ENCODE results near the gene C2orf49. TPM values are rescaled to one million over a fixed set of nuclear protein-coding genes. Genes with fewer than 3 reads are reported as not detected.

The C2orf49 gene
- total and polyA plus RNA-seq, 2 of the 8 experiments (the other 6 are each of a cell fraction or from before 2014, with no cell fraction given): 5.6 to 19.9 TPM

GRCh38 chr2:105323111-105323510 lies 14.2 kb upstream of the C2orf49 start:
- CTCF ChIA-PET (ENCODE audit: partially characterized antibody): interaction anchor here (1.4 to 1.7 kb wide), 2 partner anchors 24 to 35 kb away, joined by 4 to 5 read pairs; no protein-coding TSS in a partner anchor
- Histone ChIP-seq H3K9ac (replicated peaks in 1 of 4; ENCODE audit: extremely low read depth in 1 of 4, low read depth in 3 of 4, low read length in 3 of 4) (no peak overlapping the region), H2BK12ac (ENCODE audit: low read depth, low read length) (no peak overlapping the region), H2BK5ac (ENCODE audit: low read depth, low read length) (no peak overlapping the region), H4K8ac (ENCODE audit: extremely low read depth, insufficient read depth, low read length) (no peak overlapping the region), H3K79me2 (ENCODE audit: control insufficient read depth in 1 of 2, insufficient read depth in 2 of 2, low read length in 2 of 2) (peaks cover 6 to 83% of the 10 kb centered on the region in 2 experiments; a peak in 3 of 4 replicates), H2BK20ac (ENCODE audit: low read length) (no peak overlapping the region), H3K23ac (ENCODE audit: insufficient read length) (no peak overlapping the region), H3K56ac (replicated peaks; ENCODE audit: insufficient read length, low read depth, low read length) (no peak overlapping the region), H3K36me3 (ENCODE audit: control insufficient read depth in 2 of 4, insufficient read depth in 4 of 4, low read length in 3 of 4) (no peaks in the 10 kb centered on the region), H3K9me3 (ENCODE audit: insufficient read depth in 2 of 2, low read depth in 1 of 2, low read length in 1 of 2) (no peaks in the 10 kb centered on the region), H3K4me3 (ENCODE audit: extremely low read depth in 1 of 4, insufficient read depth in 2 of 4, low read depth in 3 of 4, low read length in 4 of 4) (no peak overlapping the region), H4K91ac (replicated peaks; ENCODE audit: insufficient read length, low read length) (no peak overlapping the region), H3K14ac (ENCODE audit: insufficient read length) (no peak overlapping the region), H3K4me1 (replicated peaks in 1 of 4; ENCODE audit: control insufficient read depth in 3 of 4, insufficient read depth in 4 of 4, low read length in 3 of 4) (peaks cover 0 to 10% (median 5%) of the 10 kb centered on the region in 4 experiments; a peak in 3 of 7 replicates), H3K23me2 (ENCODE audit: low read depth, low read length) (no peaks in the 10 kb centered on the region), H2AFZ (ENCODE audit: low read length) (no peak overlapping the region), H2BK15ac (ENCODE audit: low read length) (0 out of 2 replicates have a peak overlapping the region, but pooled peaks have one; percentile 53), H3K4me2 (ENCODE audit: insufficient read depth in 1 of 2, low read depth in 2 of 2, low read length in 2 of 2) (no peak overlapping the region), H2BK120ac (replicated peaks; ENCODE audit: low read depth, low read length) (no peak overlapping the region), H4K20me1 (replicated peaks in 1 of 2; ENCODE audit: control insufficient read depth in 1 of 2, insufficient read depth in 2 of 2, low read length in 2 of 2) (peaks cover 0 to 7% of the 10 kb centered on the region in 2 experiments), H3K18ac (ENCODE audit: extremely low read depth, low read length) (no peak overlapping the region), H2AK5ac (ENCODE audit: low read depth, low read length) (0 out of 2 replicates have a peak overlapping the region, but pooled peaks have one; percentile 76), H3K27me3 (replicated peaks in 1 of 4; ENCODE audit: control insufficient read depth in 3 of 4, extremely low read depth in 1 of 4, insufficient read depth in 3 of 4, low read length in 3 of 4) (no peaks in the 10 kb centered on the region), H3K4ac (replicated peaks; ENCODE audit: insufficient read length, low read depth, low read length) (no peak overlapping the region), H3K27ac (ENCODE audit: low read depth, low read length) (no peak overlapping the region), H4K5ac (ENCODE audit: insufficient read length, low read depth, low read length) (no peak overlapping the region), H3K79me1 (ENCODE audit: low read depth, low read length) (peaks cover 20% of the 10 kb centered on the region)
- 86% methylated on average over 5 of the region's 5 CpGs; no CpG with 5 or more reads in 1 of the 2 experiments for WGBS, 2 experiments (ENCODE audit: extremely low coverage in 1 of 2, insufficient coverage in 1 of 2, insufficient read length in 1 of 2, insufficient replicate concordance in 2 of 2, low coverage in 1 of 2, low lambda C conversion rate in 2 of 2, missing lambda C conversion rate in 1 of 2)
- DNase-seq (ENCODE audit: low read depth in 1 of 2, low spot score in 2 of 2): no peak
- POLR2A ChIA-PET (ENCODE audit: partially characterized antibody): interaction anchor here (1.4 kb wide), 1 partner anchor 9 kb away, joined by 3 read pairs; no protein-coding TSS in a partner anchor
- FAIRE-seq: no peak
- TF ChIP-seq CBX8 (IDR thresholded peaks at IDR 0.05; ENCODE audit: borderline replicate concordance, low read depth, low read length) (no peak), SIN3A (conservative IDR thresholded peaks at IDR 0.05 in 1 of 2, IDR thresholded peaks at IDR 0.05 in 1 of 2; ENCODE audit: low read depth in 1 of 2, low read length in 2 of 2) (no peak), USF2 (IDR thresholded peaks at IDR 0.05; ENCODE audit: low read length) (no peak), CEBPB (IDR thresholded peaks at IDR 0.05; ENCODE audit: low read depth, low read length) (no peak), MAFK (IDR thresholded peaks at IDR 0.05; ENCODE audit: low read depth, low read length) (no peak), HDAC2 (IDR thresholded peaks at IDR 0.05; ENCODE audit: borderline replicate concordance in 1 of 2, low read depth in 2 of 2, low read length in 2 of 2) (no peak), EZH2 (IDR thresholded peaks at IDR 0.05; ENCODE audit: low read depth, low read length, severe bottlenecking) (no peak), POLR2A (IDR thresholded peaks at IDR 0.05; ENCODE audit: control extremely low read depth in 1 of 2, low read depth in 2 of 2, low read length in 2 of 2) (no peak), RBBP5 (IDR thresholded peaks at IDR 0.05; ENCODE audit: borderline replicate concordance, low read depth, low read length) (no peak), KDM5A (IDR thresholded peaks at IDR 0.05; ENCODE audit: low read length) (no peak), POU5F1 (IDR thresholded peaks at IDR 0.05; ENCODE audit: low read depth, low read length) (no peak), EGR1 (IDR thresholded peaks at IDR 0.05; ENCODE audit: borderline replicate concordance, low read depth, low read length) (no peak), ASH2L (IDR thresholded peaks at IDR 0.05; ENCODE audit: low read length) (no peak)

Measured in H1 (cell line).